GM12801 (cell line): ENCODE measurements around the gene IFT27.

Experiments used
- CTCF ChIP-seq: IDR thresholded peaks from one replicate; pipeline ENCODE4 v1.5.1; 2011; ENCODE audit warnings: control low read depth; ENCODE audit not compliant: insufficient read length; ENCODE audit errors: extremely low read depth

IFT27 gene

DNA sequence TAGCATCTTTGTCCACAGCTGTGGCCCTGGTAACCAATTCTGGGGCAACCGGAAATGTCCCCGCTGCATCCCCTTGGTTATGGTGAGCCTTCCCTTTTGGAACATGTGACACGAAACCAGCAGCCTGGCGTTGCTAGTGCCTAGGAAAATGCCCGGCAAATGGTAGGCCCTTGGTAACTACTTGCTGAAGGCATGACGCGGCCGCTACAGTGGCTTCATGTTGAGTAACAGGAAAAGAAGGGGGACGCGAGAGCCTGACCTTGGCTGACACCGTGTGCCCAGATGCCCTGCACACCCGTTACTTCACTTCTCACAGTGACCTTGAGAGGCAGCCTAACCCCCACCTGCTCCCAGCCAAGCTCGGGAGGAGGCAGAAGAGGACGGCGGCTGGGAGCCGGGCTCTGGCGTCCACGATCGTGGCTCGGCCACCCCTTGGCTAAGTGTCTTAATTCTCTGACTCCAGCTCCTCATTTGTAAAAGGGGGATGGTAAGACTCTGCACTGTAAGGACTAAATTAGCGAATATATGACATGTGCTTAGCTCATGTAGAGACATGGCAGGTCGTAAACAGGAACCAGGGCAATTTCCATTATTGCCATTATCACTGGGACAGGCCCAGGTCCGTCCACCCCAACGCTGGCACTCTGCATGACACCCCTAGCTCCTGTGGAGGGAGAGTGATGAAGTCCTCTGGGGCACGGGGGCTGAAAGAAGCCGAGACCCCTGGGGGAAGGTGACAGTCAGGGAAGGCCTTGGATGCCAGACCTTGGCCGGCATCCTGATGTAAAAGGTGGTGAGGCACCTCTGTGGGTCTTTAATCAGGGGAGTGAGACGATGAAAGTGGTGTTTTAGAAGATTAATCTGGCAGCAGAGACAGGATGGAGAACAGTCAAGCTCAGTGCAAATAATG is 18.9 kb downstream of the IFT27 start:
- TF ChIP-seq CTCF: no peak

DNA sequence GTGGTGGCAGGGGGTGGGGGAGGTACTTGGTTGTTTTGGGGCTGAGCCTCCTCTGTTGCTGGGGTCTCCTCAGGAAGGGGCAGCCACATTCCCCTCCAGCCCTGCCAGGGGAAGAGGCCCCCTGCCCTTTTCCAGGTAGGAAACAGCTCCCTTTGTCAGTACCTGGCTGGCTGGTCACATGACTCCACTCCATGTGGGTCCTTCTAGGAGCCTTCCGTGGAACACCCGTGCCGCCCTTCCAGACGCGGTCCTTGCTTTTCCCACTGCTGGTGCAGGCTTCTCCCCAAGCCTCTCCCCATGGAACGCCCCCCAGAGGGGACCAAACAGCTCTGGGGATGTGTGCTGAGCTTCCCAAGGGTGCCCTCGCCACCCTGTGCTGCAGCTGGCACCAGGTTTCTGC is 19.9 kb downstream of the IFT27 start:
- no peak for TF ChIP-seq CTCF

GRCh38 chr22:36755316-36755715 is 20.6 kb downstream of the IFT27 start:
- TF ChIP-seq CTCF: no peak

DNA sequence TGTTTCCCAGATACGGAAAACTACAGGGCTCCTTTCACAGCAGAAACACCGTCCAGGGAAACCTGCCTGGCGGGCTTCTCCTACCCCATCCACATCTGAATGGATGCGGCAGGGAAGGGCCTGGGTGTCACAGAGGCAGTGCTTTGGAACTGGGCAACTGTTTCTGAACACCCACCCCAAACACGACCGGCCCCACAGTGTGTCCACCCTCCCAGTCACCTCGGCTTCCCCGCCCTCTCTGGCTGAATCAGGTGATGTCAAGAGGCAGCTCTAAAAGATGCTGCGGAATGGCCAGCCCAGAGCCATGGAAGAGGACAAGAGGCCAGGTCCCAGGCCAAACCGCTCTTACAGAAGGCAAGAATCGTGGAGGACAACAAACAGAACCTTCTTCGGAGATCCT is 22.0 kb downstream of the IFT27 start:
- TF ChIP-seq CTCF: no peak

DNA sequence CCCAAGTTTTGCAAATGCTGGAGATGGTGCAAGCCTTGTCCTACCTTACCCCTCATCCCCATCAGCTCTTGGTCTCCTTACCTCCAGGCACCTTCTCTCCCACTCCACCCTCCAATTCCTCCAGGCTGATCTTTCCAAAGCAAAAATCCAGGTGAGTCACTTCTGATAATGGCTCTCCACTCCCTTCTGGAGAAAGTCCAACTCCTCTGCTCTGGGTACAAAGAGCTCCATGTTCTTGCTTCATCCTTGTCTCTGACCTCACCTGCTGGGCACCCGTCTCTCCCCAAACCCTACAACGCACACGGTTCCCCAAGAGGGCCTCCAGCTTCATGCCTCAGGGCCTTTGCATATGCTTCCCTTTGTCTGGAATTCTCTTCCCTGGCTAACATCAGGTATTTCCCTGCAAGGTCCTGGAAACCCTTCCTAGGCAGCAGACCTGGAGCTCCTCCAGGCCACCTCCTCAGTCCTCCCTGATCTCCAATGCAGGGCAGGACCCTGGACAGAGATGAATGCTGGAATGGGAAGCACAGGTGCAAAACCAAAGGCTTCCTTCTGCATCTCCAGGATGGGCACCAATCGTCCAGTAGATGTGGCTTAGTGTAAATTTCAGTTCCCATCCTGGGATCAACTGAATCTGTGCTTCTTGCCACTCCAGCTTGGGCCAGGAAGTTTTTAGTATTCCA is 22.7 kb downstream of the IFT27 start:
- TF ChIP-seq CTCF: no peak

GRCh38 chr22:36746375-36746970 is 29.4 kb downstream of the IFT27 start:
- TF ChIP-seq CTCF: no peak

GRCh38 chr22:36745301-36745995 is 30.5 kb downstream of the IFT27 start:
- TF ChIP-seq CTCF: no peak
